Lower leg skin (tissue), 4 donors: ENCODE data around the gene PAK5. TPM values are rescaled to one million over a fixed set of nuclear protein-coding genes. Genes with fewer than 3 reads are reported as not detected.

Experiments
- DNase-seq, 2 donors: peaks; one replicate each; pipeline ENCODE4 v3.0.0-alpha.2; 2019; ENCODE audit warnings: low spot score in 2 of 2
- H3K4me3 ChIP-seq: fragments of 200-600 bp; sonication (generic); 2 replicates; pipeline ENCODE4 v1.5.1; 2017; ENCODE audit warnings: mild to moderate bottlenecking, low read depth; ENCODE audit not compliant: poor library complexity, severe bottlenecking
- POLR2A ChIP-seq, 2 donors: fragments of 450-650 bp; IDR thresholded peaks; one replicate each; pipeline ENCODE4 v1.6.1; 2016 to 2017; ENCODE audit warnings: antibody characterized with exemption in 2 of 2, mild to moderate bottlenecking in 1 of 2, moderate library complexity in 1 of 2
- WGBS, 2 donors: methylation state at CpG; one replicate each; pipeline ENCODE4 v1.1.5; 2018; 5-methylcytosine and 5-hydroxymethylcytosine counted together
- intact Hi-C: fragments of 100-400 bp; cut with DNase I; formaldehyde crosslinking; loops from one replicate; pipeline ENCODE4 v1.15.0; 2023; ENCODE audit warnings: low total_unique reads
- total RNA-seq, 4 donors: library from RNA; depleted of rRNA; stranded (reverse); fragments of >200 nt; gene quantifications; one replicate each; pipeline ENCODE4 v1.1.0, GENCODE V29; 2016
- TF ChIP-seq, protein P1 (sequence below), 3 donors: fragments of 450-650 bp; IDR thresholded peaks; one replicate each; pipeline ENCODE4 v1.5.1; 2016; ENCODE audit warnings: antibody characterized with exemption in 3 of 3, mild to moderate bottlenecking in 3 of 3, moderate library complexity in 2 of 3

PAK5 gene
- total RNA-seq, 4 donors from 2014 or later = 0.08 to 0.46 (median 0.18) TPM

DNA sequence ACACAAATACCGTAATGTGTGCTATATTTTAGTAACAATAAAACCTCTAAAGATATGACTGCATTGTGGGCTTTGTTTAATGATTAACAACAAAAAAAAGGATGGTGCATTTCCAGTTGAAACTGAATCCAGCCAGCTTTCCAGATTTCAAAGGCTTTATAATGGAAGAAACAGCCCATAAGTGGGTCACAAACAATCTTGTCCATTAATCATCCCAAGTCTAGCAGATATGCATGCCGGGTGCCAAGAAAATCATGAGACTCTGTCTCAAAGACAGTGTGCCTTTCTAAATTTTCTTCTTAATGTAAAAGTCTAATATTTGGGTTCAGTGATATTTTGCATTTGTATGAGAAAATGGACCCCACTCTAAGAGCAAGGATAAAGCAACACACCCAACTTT, 345.1 kb downstream of the PAK5 start:
- WGBS, 2 donors = 57 to 65% methylated on average over 2 of the region's 2 CpGs
- intact Hi-C loops = no loop called here
- DNase-seq = no peak
- TF ChIP-seq POLR2A (IDR thresholded peaks at IDR 0.05) = no peak
- TF ChIP-seq, protein P1, sequence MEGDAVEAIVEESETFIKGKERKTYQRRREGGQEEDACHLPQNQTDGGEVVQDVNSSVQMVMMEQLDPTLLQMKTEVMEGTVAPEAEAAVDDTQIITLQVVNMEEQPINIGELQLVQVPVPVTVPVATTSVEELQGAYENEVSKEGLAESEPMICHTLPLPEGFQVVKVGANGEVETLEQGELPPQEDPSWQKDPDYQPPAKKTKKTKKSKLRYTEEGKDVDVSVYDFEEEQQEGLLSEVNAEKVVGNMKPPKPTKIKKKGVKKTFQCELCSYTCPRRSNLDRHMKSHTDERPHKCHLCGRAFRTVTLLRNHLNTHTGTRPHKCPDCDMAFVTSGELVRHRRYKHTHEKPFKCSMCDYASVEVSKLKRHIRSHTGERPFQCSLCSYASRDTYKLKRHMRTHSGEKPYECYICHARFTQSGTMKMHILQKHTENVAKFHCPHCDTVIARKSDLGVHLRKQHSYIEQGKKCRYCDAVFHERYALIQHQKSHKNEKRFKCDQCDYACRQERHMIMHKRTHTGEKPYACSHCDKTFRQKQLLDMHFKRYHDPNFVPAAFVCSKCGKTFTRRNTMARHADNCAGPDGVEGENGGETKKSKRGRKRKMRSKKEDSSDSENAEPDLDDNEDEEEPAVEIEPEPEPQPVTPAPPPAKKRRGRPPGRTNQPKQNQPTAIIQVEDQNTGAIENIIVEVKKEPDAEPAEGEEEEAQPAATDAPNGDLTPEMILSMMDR (IDR thresholded peaks at IDR 0.05) = no peak
- no peak overlapping the region for H3K4me3 ChIP-seq

DNA sequence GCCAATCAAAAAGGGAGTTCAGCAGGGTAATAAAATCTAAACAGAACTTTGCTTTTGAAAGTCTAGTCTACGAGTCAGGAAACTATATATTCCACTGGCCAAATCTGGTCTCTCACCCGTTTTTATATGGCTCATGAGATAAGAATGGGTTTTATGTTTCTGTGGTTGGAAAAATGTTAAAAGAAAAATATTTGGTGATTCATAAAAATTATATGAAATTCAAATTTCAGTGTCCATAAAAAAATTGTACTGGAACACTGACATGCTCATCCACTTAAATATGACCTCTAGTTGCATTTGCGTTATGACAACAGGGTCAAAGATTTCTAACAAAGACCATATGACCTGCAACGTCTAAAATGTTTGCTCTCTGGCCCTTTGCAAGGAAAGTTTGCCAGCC, 346.8 kb downstream of the PAK5 start:
- TF ChIP-seq POLR2A (IDR thresholded peaks at IDR 0.05) = no peak
- TF ChIP-seq, protein P1 (IDR thresholded peaks at IDR 0.05) = no peak
- DNase-seq = no peak
- no peak overlapping the region for H3K4me3 ChIP-seq
- 53 to 54% methylated on average over 4 of the region's 4 CpGs for WGBS, 2 donors
- intact Hi-C loops = no loop called here

DNA sequence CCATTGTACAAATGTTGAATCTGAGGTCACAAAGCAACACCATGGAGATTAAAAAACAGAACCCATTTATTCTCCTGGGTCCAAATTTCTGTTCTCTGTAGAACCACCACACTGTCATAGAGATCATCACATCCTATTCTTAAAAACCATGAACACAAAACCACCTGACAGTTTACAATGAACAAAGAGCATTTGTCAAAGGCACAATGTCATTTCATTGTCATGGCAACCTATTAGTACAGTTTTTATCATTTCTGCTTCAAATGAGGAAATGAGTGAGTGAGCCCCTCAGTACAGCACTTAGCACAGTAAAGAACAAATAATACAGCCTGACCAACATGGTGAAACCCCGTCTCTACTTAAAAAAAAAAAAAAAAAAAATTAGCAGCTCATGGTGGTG, 347.6 kb downstream of the PAK5 start:
- DNase-seq = no peak
- WGBS, 2 donors = 72 to 88% methylated on average over 1 of the region's 1 CpG
- intact Hi-C loops = no loop called here
- no peak for TF ChIP-seq POLR2A (IDR thresholded peaks at IDR 0.05)
- TF ChIP-seq, protein P1 (IDR thresholded peaks at IDR 0.05) = no peak
- no peak overlapping the region for H3K4me3 ChIP-seq

DNA sequence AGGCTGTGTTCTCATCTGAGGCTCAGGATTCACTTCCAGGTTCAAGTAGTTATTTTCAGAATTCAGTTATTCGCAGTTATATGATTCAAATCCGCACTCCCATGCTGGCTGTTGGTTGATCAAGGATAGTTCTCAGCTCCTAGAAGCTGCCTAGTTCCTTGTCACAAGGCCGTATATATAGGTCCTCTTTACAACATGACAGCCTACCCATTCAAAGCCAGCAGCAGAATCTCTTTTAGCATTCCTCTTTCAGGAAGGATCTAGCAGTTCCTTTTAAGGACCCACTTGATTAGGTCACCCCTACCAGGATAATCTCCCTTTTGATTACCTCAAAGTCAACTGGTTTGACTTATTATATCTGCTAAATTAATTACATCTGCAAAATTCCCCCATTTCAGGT, 348.2 kb downstream of the PAK5 start:
- WGBS, 2 donors = 86 to 96% methylated on average over 3 of the region's 3 CpGs
- intact Hi-C loops = no loop called here
- no peak for DNase-seq
- TF ChIP-seq, protein P1 (IDR thresholded peaks at IDR 0.05) = no peak
- no peak for TF ChIP-seq POLR2A (IDR thresholded peaks at IDR 0.05)
- no peak overlapping the region for H3K4me3 ChIP-seq

DNA sequence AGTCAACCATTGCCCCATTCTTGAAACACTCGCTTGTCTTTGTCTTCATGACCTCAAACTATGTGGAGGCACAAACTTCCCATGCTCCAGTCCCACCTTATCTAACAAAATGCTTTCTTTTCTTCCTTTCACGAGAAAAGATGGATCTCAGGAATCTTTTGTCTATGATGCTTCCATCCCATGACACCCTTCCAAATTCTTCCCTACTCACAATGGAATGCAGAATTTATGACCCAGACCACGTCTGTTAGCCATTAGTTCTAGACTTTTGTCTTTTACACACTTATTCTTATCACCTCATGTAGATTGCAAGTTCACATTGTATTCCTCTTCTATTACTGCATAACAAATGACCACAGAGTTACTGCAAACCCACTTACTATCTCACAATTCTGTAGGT, 348.7 kb downstream of the PAK5 start:
- no peak for DNase-seq
- intact Hi-C loops = no loop called here
- TF ChIP-seq, protein P1 (IDR thresholded peaks at IDR 0.05) = no peak
- TF ChIP-seq POLR2A (IDR thresholded peaks at IDR 0.05) = no peak
- H3K4me3 ChIP-seq = no peak overlapping the region
- WGBS, 2 donors = 64 to 69% methylated on average over 3 of the region's 3 CpGs

DNA sequence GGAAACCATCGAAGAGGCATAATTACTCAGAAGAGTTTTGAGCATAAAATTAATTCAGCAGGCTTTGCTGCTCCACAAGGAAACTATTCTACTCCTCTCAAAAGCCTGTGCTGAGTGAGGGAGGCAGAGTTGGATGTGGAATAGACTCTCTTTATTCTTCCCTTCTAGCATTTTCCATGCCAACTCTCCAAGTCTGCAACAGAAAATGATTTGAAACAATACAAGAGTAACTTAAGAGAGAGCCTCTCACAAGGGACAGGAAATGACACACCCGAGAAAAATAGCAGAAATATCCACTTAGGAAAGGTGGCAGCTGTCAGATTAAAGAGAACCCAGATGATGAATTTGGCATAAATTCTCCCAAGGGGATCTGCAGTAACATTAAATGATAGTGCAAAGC, 350.8 kb downstream of the PAK5 start:
- TF ChIP-seq, protein P1 (IDR thresholded peaks at IDR 0.05) = no peak
- intact Hi-C loops = no loop called here
- no peak overlapping the region for H3K4me3 ChIP-seq
- DNase-seq = no peak
- WGBS, 2 donors = 35 to 38% methylated on average over 2 of the region's 2 CpGs
